ENCODE results near the gene RTKN. TPM values are rescaled to one million over a fixed set of nuclear protein-coding genes. Genes with fewer than 3 reads are reported as not detected.

Gene RTKN
- total RNA-seq, 1 donor from 2014 or later = 72.1 TPM

DNA sequence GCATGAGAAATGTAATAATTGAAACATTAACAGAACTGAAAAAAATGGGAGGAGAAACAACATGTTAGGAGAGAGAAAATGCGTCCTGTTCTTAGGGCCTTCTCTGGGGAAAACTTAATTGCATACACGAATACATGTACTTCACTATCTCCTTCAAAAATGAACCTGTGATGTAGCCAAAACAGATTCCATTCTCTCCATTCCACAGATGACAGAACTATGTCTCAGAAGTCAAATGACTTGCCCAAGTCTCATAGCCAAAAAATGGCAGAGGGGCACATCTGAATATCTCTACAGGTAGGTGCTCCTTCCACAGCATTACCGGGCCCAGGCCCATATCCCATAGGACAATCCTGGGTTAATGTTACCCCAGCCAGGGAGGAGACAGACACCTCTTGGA is 57.7 kb downstream of the RTKN start:
- Mint-ChIP-seq H3K27ac (no peak overlapping the region), H3K4me1 (ENCODE audit: unreplicated experiment) (peaks cover 14% of the 10 kb centered on the region), H3K36me3 (peaks cover 10% of the 10 kb centered on the region), H3K27me3 (no peaks in the 10 kb centered on the region), H3K9me3 (no peaks in the 10 kb centered on the region), H3K4me3 (no peak overlapping the region)
- TF ChIP-seq, protein P1, sequence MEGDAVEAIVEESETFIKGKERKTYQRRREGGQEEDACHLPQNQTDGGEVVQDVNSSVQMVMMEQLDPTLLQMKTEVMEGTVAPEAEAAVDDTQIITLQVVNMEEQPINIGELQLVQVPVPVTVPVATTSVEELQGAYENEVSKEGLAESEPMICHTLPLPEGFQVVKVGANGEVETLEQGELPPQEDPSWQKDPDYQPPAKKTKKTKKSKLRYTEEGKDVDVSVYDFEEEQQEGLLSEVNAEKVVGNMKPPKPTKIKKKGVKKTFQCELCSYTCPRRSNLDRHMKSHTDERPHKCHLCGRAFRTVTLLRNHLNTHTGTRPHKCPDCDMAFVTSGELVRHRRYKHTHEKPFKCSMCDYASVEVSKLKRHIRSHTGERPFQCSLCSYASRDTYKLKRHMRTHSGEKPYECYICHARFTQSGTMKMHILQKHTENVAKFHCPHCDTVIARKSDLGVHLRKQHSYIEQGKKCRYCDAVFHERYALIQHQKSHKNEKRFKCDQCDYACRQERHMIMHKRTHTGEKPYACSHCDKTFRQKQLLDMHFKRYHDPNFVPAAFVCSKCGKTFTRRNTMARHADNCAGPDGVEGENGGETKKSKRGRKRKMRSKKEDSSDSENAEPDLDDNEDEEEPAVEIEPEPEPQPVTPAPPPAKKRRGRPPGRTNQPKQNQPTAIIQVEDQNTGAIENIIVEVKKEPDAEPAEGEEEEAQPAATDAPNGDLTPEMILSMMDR (conservative IDR thresholded peaks at IDR 0.05) = no peak
- DNase-seq (ENCODE audit: extremely low spot score, unreplicated experiment) = no peak

DNA sequence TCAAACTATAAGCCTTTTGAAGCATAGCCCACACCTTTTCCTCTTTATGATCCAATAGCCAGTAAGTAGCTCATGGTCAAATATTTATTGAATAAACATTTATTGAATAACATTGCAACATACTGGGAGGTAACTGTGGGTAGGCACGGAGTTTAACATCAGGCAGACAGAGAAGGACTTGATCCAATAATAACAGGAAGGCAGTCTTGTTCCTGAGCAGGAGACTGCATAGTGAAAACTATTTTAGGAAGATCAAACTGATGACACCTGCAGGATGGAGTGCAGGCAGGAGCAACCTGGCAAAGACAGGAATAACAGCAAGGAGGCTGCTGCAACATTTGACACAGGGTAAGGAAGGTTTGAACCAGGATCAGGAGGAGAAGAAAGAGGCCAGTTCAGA is 58.5 kb downstream of the RTKN start:
- no peak overlapping the region for H3K4me3 Mint-ChIP-seq
- H3K36me3 Mint-ChIP-seq = peaks cover 10% of the 10 kb centered on the region
- H3K4me1 Mint-ChIP-seq (ENCODE audit: unreplicated experiment) = peaks cover 18% of the 10 kb centered on the region
- DNase-seq (ENCODE audit: extremely low spot score, unreplicated experiment) = no peak
- H3K27me3 Mint-ChIP-seq = no peaks in the 10 kb centered on the region
- TF ChIP-seq, protein P1 (conservative IDR thresholded peaks at IDR 0.05) = no peak
- H3K9me3 Mint-ChIP-seq = no peaks in the 10 kb centered on the region
- no peak overlapping the region for H3K27ac Mint-ChIP-seq

DNA sequence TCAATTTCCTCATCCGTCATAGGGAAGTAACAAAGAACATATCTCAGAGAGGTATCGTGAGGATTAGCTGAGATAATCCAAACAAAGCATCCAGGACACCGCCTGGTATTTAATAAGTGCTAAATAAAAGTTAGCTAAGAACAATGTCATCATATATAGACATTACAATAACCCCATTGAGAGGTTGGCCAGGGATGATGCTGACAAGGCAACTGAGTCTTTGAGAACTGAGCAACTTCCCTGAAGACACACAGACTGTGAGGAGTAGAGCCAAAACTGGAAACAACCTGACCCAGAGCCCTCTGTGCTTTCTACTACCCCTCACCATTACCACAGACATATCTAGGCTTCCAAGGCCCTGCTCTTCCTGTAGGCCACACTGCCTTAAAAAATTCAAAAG is 60.0 kb downstream of the RTKN start:
- Mint-ChIP-seq H3K27ac (no peak overlapping the region), H3K27me3 (no peaks in the 10 kb centered on the region), H3K4me1 (ENCODE audit: unreplicated experiment) (peaks cover 18% of the 10 kb centered on the region), H3K36me3 (peaks cover 14% of the 10 kb centered on the region), H3K9me3 (no peaks in the 10 kb centered on the region), H3K4me3 (no peak overlapping the region)
- TF ChIP-seq, protein P1 (conservative IDR thresholded peaks at IDR 0.05) = no peak
- DNase-seq (ENCODE audit: extremely low spot score, unreplicated experiment) = no peak

DNA sequence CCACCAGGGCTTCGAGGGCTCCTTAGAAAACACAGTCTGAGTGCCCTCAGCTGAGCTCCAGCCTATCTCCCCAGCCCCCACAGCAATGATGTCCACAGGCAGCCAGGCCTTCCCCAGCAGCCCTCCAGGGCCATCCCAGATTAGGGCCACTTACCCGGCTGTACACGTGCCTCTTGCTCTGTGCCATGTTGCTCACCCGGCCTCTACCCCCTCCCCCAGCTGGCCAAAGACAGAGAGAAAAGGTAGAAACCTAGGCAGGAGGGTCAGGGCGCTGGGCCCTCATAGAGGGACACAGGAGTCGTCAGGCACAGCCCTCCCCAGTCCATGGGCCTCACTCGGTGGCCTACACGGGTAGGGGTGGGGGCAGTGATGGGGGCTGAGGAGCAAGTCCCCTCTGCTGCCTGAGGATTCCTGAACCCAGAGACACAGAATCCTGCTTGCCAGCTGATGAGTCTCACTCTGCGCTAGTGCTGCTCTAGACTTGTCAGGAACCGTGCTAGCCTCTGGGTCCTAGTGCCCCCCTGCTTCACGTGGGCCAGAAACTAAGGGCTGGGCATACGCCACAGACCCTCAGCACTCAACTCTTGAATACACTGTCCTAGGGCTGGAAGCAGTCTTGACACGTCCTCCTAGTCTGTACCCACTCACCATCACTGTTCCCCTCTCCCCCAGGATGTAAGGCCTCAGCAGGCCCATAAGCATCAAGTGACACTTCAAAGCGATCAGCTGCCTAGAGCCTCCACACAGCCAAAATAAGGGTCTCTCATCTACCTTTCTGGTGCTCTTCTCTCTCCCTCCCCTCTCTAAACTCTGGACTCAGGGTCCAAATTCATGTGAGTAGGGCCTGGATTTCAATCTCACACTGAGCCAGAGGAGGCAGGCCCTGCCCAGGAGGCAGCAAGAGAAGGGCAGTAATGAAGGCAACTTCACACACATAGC is 61.6 kb downstream of the RTKN start, which contains the start of gene DCTN1:
TSS of gene DCTN1 (minus strand) at position 461 of the 939 bp plus-strand sequence. CDS start at position 187, 274 bp downstream.
- H3K4me3 Mint-ChIP-seq = peak within 1 kb of the TSS; percentile 58
- TF ChIP-seq, protein P1 (conservative IDR thresholded peaks at IDR 0.05) = no peak
- H3K27me3 Mint-ChIP-seq = no peaks in the 10 kb centered on the region
- H3K27ac Mint-ChIP-seq = peak within 1 kb of the TSS; percentile 44
- H3K9me3 Mint-ChIP-seq = no peaks in the 10 kb centered on the region
- no peak for DNase-seq (ENCODE audit: extremely low spot score, unreplicated experiment)
- H3K4me1 Mint-ChIP-seq (ENCODE audit: unreplicated experiment) = peaks cover 23% of the 10 kb centered on the region
- H3K36me3 Mint-ChIP-seq = peaks cover 19% of the 10 kb centered on the region

DNA sequence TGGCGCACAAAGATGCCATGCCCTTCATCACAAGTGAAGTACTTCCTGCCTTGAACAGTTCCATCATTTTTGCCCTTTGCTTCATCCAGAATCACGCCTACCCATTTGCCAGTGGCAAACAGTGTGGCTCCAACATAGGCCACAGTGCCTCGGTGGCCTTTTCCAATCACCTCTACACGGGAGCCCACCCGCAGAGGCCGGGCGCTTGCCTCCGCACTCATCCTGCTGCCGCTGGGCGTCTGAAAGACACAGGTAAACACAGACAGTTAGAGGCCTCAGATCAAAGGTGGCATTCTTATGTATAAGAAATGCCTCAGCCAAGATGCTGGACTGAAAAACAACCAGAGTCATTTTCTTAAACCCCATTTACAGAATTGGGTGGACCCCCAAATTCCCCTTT is 63.7 kb downstream of the RTKN start:
- no peak for DNase-seq (ENCODE audit: extremely low spot score, unreplicated experiment)
- H3K4me1 Mint-ChIP-seq (ENCODE audit: unreplicated experiment) = peaks cover 41% of the 10 kb centered on the region
- H3K9me3 Mint-ChIP-seq = no peaks in the 10 kb centered on the region
- peaks cover 15% of the 10 kb centered on the region for H3K36me3 Mint-ChIP-seq
- TF ChIP-seq, protein P1 (conservative IDR thresholded peaks at IDR 0.05) = no peak
- no peak overlapping the region for H3K4me3 Mint-ChIP-seq
- H3K27ac Mint-ChIP-seq = no peak overlapping the region
- H3K27me3 Mint-ChIP-seq = no peaks in the 10 kb centered on the region

Data from type B pancreatic cell (in vitro differentiated cells).